ENCODE measurements around the gene PEX14.

- TF ChIP-seq POLR2A (IDR thresholded peaks at IDR 0.05; ENCODE audit: low read length) (no peak), GATA1 (IDR thresholded peaks at IDR 0.05; ENCODE audit: low read depth, low read length) (no peak)
Measured at GRCh38 chr1:10561955-10562354, 87.2 kb downstream of the PEX14 start.

Data from erythroblast (primary cell).